ENCODE measurements around the gene ST6GALNAC2.

ST6GALNAC2 gene

DNA sequence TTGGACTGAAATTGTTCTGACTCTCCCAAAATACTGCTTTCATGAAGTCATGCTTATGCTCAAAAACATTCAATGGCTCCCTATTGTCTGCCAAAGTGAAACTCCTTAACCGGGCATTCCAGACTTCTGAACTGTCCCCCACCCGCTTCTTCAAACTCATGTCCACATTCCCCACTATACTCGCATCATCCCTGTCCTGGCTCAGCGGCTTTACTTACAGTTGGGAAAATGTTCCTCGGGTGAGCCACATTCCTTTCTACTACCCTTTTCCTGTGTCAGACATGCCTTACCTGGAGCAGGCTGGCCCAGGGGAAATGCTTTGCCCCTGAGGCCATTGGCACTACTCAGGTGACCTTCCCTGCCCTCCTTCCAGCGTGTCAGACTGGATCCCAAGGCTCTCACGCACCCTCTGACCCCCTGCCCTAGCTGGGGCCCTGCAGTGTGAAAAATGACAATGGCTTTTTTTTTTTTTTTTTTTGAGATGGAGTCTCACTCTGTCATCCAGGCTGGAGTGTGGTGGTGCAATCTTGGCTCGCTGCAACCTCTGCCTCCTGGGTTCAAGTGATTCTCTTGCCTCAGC, 53.5 kb downstream of the ST6GALNAC2 start:
- no peak for DNase-seq (ENCODE audit: low spot score)
- in situ Hi-C loops (cut with MboI; ENCODE audit: low sequenced_read_pairs, unreplicated experiment) = no loop called here
- TF ChIP-seq CTCF (IDR thresholded peaks at IDR 0.05; ENCODE audit: borderline replicate concordance, control extremely low read depth, extremely low read depth, insufficient read depth, missing control alignments) = no peak

DNA sequence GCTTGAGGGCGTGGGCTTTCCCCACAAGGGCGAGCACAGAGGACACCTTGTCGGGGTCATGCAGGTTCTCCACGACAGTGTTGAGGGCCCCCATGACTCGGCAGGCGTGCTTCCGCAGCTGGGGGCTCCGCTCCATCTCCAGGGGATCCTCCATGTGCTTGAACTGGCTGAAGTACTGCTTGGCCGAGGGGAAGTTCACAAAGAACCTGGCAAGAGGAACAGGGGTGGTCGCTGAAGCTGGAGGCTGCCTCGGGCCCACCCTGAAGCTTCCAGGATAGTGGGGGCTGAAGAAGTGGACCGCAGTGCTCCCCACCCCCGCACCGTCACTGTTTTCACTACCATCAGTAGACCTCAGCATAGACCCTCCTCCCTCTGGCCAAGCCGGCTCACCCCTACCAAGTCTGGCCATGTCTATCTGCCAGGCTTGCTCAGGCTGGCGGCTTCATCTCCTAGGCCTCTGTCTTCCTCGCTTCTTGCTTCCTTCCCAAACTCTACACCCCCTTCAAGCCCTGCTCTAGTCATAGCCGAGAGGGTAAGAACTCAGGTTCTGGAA, 54.1 kb downstream of the ST6GALNAC2 start:
- no peak for TF ChIP-seq CTCF (IDR thresholded peaks at IDR 0.05; ENCODE audit: borderline replicate concordance, control extremely low read depth, extremely low read depth, insufficient read depth, missing control alignments)
- in situ Hi-C loops (cut with MboI; ENCODE audit: low sequenced_read_pairs, unreplicated experiment) = no loop called here
- no peak for DNase-seq (ENCODE audit: low spot score)

GRCh38 chr17:76530811-76531485, 54.7 kb downstream of the ST6GALNAC2 start:
- no peak for DNase-seq (ENCODE audit: low spot score)
- in situ Hi-C loops (cut with MboI; ENCODE audit: low sequenced_read_pairs, unreplicated experiment) = no loop called here
- no peak for TF ChIP-seq CTCF (IDR thresholded peaks at IDR 0.05; ENCODE audit: borderline replicate concordance, control extremely low read depth, extremely low read depth, insufficient read depth, missing control alignments)

- no peak for TF ChIP-seq CTCF (IDR thresholded peaks at IDR 0.05; ENCODE audit: borderline replicate concordance, control extremely low read depth, extremely low read depth, insufficient read depth, missing control alignments)
- in situ Hi-C loops (cut with MboI; ENCODE audit: low sequenced_read_pairs, unreplicated experiment) = no loop called here
- DNase-seq (ENCODE audit: low spot score) = no peak
Observed at GRCh38 chr17:76530095-76530723, 55.5 kb downstream of the ST6GALNAC2 start.

DNA sequence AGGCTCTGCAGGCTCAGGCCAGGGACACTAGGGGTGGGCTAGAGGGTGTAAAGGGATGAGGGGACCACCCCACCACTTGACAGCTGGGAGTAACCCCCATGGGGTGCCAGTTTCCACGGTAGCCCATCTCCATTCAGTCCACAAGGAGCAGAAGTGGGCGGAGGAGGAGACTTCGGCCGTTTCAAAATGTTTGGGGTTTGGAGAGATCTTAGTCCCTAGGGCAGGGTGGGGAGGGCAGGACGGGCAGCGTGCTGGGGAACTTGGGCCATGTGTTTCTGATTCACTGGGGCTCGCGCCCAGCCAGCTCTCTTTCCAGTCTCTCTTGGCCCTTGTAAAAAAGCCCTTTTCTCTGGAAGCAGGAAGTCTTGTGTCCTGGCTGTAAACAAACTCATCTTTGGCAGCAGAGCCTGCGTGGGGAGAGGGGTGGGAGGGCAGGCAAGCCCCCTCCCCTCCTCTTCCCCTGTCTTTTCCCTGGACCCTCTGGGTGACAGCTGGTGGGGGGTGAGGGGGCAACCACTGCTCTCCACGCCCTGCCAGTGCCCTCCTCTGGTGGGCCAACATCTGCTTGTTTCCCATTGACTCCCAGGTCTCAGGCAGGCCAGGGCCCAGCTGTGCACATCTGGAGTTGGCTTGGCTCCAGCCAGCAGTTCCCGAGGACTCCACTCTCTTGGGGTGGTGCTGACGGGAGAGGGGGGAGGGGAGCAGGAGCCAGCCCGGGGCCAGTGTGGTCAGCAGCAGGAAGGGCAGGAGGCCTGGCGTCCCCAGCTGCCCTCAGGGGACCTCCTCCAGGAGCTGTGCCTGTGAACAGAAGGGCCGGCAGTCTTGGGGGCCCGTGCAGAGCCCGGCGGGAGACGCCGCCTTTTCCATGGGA, 56.2 kb downstream of the ST6GALNAC2 start:
- in situ Hi-C loops (cut with MboI; ENCODE audit: low sequenced_read_pairs, unreplicated experiment) = loop anchor here (10.0 kb wide), 1 partner anchor 95 kb away; no protein-coding TSS in a partner anchor
- TF ChIP-seq CTCF (IDR thresholded peaks at IDR 0.05; ENCODE audit: borderline replicate concordance, control extremely low read depth, extremely low read depth, insufficient read depth, missing control alignments) = no peak
- no peak for DNase-seq (ENCODE audit: low spot score)

All from GM13976 (cell line).